Erythroblast (primary cell): Measurements from ENCODE around the gene MTHFD2.

Experiments used
- GATA1 ChIP-seq: IDR thresholded peaks from 2 replicates; pipeline ENCODE4 v1.6.1; 2011; ENCODE audit warnings: low read depth, mild to moderate bottlenecking, control low read depth, low read length, moderate library complexity
- POLR2A ChIP-seq: IDR thresholded peaks from 2 replicates; pipeline ENCODE4 v1.6.1; 2011; ENCODE audit warnings: mild to moderate bottlenecking, low read length

DNA sequence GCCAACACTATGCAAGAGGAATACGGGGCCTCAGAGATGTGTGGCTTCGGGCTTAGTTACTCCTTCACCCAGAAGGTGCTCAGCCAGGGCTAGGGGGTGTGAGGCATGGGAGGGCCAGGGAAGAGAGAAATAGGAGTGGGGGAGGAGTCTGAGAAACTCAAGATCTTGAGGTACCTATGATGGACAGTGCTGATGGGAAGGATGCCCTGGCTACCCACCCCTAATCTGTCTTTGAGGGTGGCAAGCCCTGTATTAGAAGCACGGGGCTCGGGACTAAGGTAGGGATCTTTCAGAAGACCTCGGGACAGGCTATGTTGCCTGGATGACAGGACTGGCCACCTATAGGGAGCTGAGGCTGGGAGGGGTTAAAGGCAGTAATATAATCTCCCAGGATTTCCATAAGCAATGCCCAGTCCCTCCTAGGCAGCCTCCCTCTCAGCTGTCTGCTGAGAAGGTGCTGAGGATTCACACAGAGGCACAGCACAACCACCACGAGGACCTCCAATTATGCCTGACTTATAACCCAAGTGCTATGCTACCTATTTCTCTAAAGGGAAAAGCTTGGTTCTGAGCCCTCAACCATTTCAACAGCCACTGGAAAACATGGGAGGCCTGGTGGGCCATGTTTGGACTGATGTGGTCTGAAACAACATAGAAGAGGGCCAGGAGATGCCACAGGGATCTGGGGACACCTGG is 23.3 kb downstream of the MTHFD2 start:
- TF ChIP-seq POLR2A (no peak), GATA1 (no peak)
